ENCODE measurements around the gene GUCY2F.
A peak's percentile ranks its signal among the peaks of the same experiment; 100 is the strongest.

DNA sequence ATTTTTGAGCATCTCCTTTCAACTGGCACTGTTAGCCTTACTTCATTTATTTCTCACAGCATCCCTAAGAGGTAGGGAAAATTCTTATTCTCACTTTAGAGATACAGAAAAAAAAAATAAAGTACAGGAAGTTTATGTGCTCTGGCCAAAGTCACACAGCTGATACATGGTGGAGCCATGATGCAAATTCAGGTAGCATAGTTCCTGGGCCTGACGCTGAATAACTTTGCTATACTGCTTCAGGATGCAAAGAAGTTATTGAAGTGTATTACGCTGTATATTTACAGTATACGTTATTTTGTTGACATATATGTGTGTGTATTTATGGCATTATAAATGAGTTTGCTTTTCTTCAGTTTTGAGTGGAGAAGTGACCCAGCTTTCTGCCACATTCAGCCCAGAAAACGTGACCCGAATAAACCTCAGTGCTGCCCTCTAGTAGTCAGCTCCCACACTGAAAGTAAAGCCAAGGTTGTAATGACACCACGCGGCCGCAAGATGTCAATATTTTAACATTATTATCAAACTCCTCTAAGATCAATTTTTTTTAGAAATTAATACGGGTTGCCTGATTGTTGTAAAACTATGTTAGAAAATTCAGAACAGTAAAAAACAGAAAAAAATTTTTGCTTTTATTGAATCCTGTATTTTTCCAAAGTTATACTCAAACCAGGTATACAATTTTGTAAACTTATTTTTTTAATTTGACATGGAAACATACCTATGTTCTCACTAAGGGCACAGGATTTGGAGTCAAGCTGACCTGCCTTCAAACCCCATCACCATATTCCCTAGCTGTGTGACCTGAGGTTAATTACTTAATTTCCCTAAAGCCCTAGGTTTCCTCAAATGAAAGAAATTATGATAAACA lies 3.8 kb upstream of the GUCY2F start:
- TF ChIP-seq, protein P1, sequence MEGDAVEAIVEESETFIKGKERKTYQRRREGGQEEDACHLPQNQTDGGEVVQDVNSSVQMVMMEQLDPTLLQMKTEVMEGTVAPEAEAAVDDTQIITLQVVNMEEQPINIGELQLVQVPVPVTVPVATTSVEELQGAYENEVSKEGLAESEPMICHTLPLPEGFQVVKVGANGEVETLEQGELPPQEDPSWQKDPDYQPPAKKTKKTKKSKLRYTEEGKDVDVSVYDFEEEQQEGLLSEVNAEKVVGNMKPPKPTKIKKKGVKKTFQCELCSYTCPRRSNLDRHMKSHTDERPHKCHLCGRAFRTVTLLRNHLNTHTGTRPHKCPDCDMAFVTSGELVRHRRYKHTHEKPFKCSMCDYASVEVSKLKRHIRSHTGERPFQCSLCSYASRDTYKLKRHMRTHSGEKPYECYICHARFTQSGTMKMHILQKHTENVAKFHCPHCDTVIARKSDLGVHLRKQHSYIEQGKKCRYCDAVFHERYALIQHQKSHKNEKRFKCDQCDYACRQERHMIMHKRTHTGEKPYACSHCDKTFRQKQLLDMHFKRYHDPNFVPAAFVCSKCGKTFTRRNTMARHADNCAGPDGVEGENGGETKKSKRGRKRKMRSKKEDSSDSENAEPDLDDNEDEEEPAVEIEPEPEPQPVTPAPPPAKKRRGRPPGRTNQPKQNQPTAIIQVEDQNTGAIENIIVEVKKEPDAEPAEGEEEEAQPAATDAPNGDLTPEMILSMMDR (IDR thresholded peaks at IDR 0.05; ENCODE audit: low read depth, low read length): peak; percentile 75
- no peak for TF ChIP-seq POLR2A (IDR thresholded peaks at IDR 0.05; ENCODE audit: extremely low read depth, insufficient read length)
- TF ChIP-seq, protein P2, sequence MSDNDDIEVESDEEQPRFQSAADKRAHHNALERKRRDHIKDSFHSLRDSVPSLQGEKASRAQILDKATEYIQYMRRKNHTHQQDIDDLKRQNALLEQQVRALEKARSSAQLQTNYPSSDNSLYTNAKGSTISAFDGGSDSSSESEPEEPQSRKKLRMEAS (IDR thresholded peaks at IDR 0.05; ENCODE audit: low read depth, low read length): peak; percentile 61; the same call in 1 of the 2 replicates

All from NB4 (cell line).